Upper lobe of left lung (tissue), 4 donors: ENCODE results near the gene CHD9.

Experiments used
- CTCF ChIP-seq, 6 experiments: fragments of 450-650 bp in 4 of 6; fragments of 200-600 bp in 2 of 6; sonication (generic) in 2 of 6; IDR thresholded peaks; one replicate each; pipeline ENCODE4 v1.5.1; 2016 to 2019; ENCODE audit warnings: antibody characterized with exemption in 6 of 6
- EP300 ChIP-seq, 4 donors: sonication (generic); formaldehyde crosslinking; IDR thresholded peaks; one replicate each; pipeline ENCODE4 v1.5.1; 2017; ENCODE audit warnings: antibody characterized with exemption in 4 of 4, control low read depth in 2 of 4
- POLR2A ChIP-seq, 4 donors: fragments of 450-650 bp; IDR thresholded peaks; one replicate each; pipeline ENCODE4 v1.5.1; 2016 to 2017; ENCODE audit warnings: antibody characterized with exemption in 4 of 4, mild to moderate bottlenecking in 2 of 4
- POLR2AphosphoS5 ChIP-seq, 2 donors: sonication (generic); formaldehyde crosslinking; IDR thresholded peaks; one replicate each; pipeline ENCODE4 v1.5.1; 2017; ENCODE audit warnings: antibody characterized with exemption in 2 of 2

- TF ChIP-seq CTCF (IDR thresholded peaks at IDR 0.05) (no peak), POLR2A (IDR thresholded peaks at IDR 0.05) (no peak), EP300 (IDR thresholded peaks at IDR 0.05) (no peak), POLR2AphosphoS5 (IDR thresholded peaks at IDR 0.05) (no peak)
Measured at GRCh38 chr16:53219371-53219770, 164.6 kb downstream of the CHD9 start.
